K562 (cell line): Measurements from ENCODE around the gene CSF2. TPM values are rescaled to one million over a fixed set of nuclear protein-coding genes. Genes with fewer than 3 reads are reported as not detected.

Source experiments
- CUX1 ChIP-seq: fragments of 200-800 bp; sonication (Bioruptor generic); IDR thresholded peaks from 2 replicates; pipeline ENCODE4 v1.6.1; 2016; ENCODE audit warnings: missing genetic modification characterization, missing compliant biosample characterization
- DACH1 ChIP-seq: fragments of 450-650 bp; IDR thresholded peaks from 2 replicates; pipeline ENCODE4 v1.6.1; 2018; ENCODE audit not compliant: partially characterized antibody
- DDX20 ChIP-seq: fragments of 450-650 bp; IDR thresholded peaks from 2 replicates; pipeline ENCODE4 v1.6.1; 2016; ENCODE audit warnings: missing genetic modification characterization, low read depth, mild to moderate bottlenecking, missing compliant biosample characterization, moderate library complexity
- HDAC2 ChIP-seq: fragments of 450-650 bp; IDR thresholded peaks from 2 replicates; pipeline ENCODE4 v1.6.1; 2016; ENCODE audit warnings: mild to moderate bottlenecking
- SREBF1 ChIP-seq: fragments of 150-350 bp; IDR thresholded peaks from 2 replicates; pipeline ENCODE4 v1.6.1; 2014; ENCODE audit warnings: antibody characterized with exemption, low read depth, low read length, borderline replicate concordance
- WHSC1 ChIP-seq: IDR thresholded peaks from one replicate; pipeline ENCODE4 v1.6.1; 2012; ENCODE audit warnings: low read length, control low read depth, inconsistent platforms
- XRCC3 ChIP-seq: fragments of 450-650 bp; IDR thresholded peaks from 2 replicates; pipeline ENCODE4 v1.6.1; 2017; ENCODE audit warnings: mild to moderate bottlenecking, moderate library complexity
- ZBTB9 ChIP-seq: fragments of 450-650 bp; formaldehyde crosslinking; IDR thresholded peaks from 2 replicates; pipeline ENCODE4 v1.4.0; 2020; ENCODE audit warnings: mild to moderate bottlenecking, moderate library complexity
- ZNF511 ChIP-seq: sonication (generic); formaldehyde crosslinking; IDR thresholded peaks from 2 replicates; pipeline ENCODE4 v1.8.0; 2022; ENCODE audit warnings: mild to moderate bottlenecking, missing genetic modification reagents
- polyA plus RNA-seq, 8 experiments: library from polyadenylated mRNA; depleted of rRNA in 4 of 8; stranded (reverse) in 5 of 8; unstranded in 3 of 8; fragments of >200 nt; fragmentation: Nextera tagmentation in 2 of 8; fragmentation: Illumina TruSeq in 1 of 8; extraction: Ambion mirVana in 2 of 8; extraction: Trizol in 1 of 8; gene quantifications; 2 replicates each; pipeline versions ENCODE4 v1.2.1 to v1.2.3, GENCODE V29; 2011 to 2014; ENCODE audit warnings: inconsistent platforms in 1 of 8, missing spikeins in 1 of 8
- total RNA-seq, 7 experiments: library from RNA; depleted of rRNA in 6 of 7; stranded (reverse); fragments of >200 nt in 6 of 7; fragmentation: Illumina TruSeq in 2 of 7; extraction: Trizol in 2 of 7; gene quantifications; 2 replicates each; pipeline versions ENCODE4 v1.2.1 to v1.2.3, GENCODE V29; 2011 to 2021; ENCODE audit warnings: low replicate concordance in 1 of 7

The CSF2 gene
- total and polyA plus RNA-seq, 9 of the 15 experiments (the other 6 are each of a cell fraction or from before 2014, with no cell fraction given) = 0.25 to 0.29 TPM; not detected in 7

- TF ChIP-seq CUX1 (CRISPR knock-in tag) (no peak), WHSC1 (no peak), DACH1 (no peak), SREBF1 (no peak), DDX20 (no peak), HDAC2 (no peak), ZBTB9 (CRISPR knock-in tag) (peak; percentile 18; the same call in 1 of the 2 replicates), ZNF511 (CRISPR knock-in tag) (no peak), XRCC3 (no peak)
Observed at GRCh38 chr5:132095424-132095972, 21.9 kb downstream of the CSF2 start (continued).
